Measurements from ENCODE around the gene NKTR. TPM values are rescaled to one million over a fixed set of nuclear protein-coding genes. Genes with fewer than 3 reads are reported as not detected.

NKTR gene
- polyA plus RNA-seq, 1 donor (not counting 4 experiments of a cell fraction or from before 2014, with no cell fraction given): 38.6 TPM

- Histone ChIP-seq H3K9ac (ENCODE audit: control insufficient read depth, extremely low read depth, insufficient read depth, low read length) (no peak overlapping the region), H3K4me1 (ENCODE audit: control insufficient read depth, extremely low read depth, insufficient read depth, low read length) (no peaks in the 10 kb centered on the region), H3K4me3 (ENCODE audit: control insufficient read depth in 2 of 3, extremely low read depth in 1 of 3, insufficient read depth in 2 of 3, low read depth in 1 of 3, low read length in 3 of 3) (no peak overlapping the region), H2AFZ (ENCODE audit: control insufficient read depth, low read length) (no peak overlapping the region), H3K4me2 (ENCODE audit: control insufficient read depth, extremely low read depth, insufficient read depth, low read depth, low read length) (no peak overlapping the region), H3K27ac (ENCODE audit: control insufficient read depth, insufficient read depth, low read length) (no peak overlapping the region), H3K9me3 (ENCODE audit: control insufficient read depth, low read depth, low read length) (no peaks in the 10 kb centered on the region), H3K27me3 (ENCODE audit: control insufficient read depth, extremely low read depth, insufficient read depth, low read length) (no peaks in the 10 kb centered on the region), H4K20me1 (ENCODE audit: control insufficient read depth, extremely low read depth, insufficient read depth, low read length) (no peaks in the 10 kb centered on the region), H3K79me2 (ENCODE audit: control insufficient read depth, insufficient read depth, low read length) (no peaks in the 10 kb centered on the region), H3K36me3 (ENCODE audit: control insufficient read depth in 2 of 2, extremely low read depth in 1 of 2, insufficient read depth in 2 of 2, low read length in 2 of 2) (no peaks in the 10 kb centered on the region), H3K9me1 (ENCODE audit: control insufficient read depth, extremely low read depth, insufficient read depth, low read length) (no peaks in the 10 kb centered on the region)
- FAIRE-seq: no peak
- TF ChIP-seq, protein P1, sequence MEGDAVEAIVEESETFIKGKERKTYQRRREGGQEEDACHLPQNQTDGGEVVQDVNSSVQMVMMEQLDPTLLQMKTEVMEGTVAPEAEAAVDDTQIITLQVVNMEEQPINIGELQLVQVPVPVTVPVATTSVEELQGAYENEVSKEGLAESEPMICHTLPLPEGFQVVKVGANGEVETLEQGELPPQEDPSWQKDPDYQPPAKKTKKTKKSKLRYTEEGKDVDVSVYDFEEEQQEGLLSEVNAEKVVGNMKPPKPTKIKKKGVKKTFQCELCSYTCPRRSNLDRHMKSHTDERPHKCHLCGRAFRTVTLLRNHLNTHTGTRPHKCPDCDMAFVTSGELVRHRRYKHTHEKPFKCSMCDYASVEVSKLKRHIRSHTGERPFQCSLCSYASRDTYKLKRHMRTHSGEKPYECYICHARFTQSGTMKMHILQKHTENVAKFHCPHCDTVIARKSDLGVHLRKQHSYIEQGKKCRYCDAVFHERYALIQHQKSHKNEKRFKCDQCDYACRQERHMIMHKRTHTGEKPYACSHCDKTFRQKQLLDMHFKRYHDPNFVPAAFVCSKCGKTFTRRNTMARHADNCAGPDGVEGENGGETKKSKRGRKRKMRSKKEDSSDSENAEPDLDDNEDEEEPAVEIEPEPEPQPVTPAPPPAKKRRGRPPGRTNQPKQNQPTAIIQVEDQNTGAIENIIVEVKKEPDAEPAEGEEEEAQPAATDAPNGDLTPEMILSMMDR (optimal IDR thresholded peaks at IDR 0.05 in 1 of 3, IDR thresholded peaks at IDR 0.05 in 1 of 3, conservative IDR thresholded peaks at IDR 0.05 in 1 of 3; ENCODE audit: extremely low read depth in 1 of 3, insufficient read depth in 2 of 3, low read length in 3 of 3): no peak
- no peak for TF ChIP-seq EZH2 (IDR thresholded peaks at IDR 0.05; ENCODE audit: low read length)
- no peak for DNase-seq (ENCODE audit: low read depth, low spot score)
- dilution Hi-C loops (cut with MboI; ENCODE audit: extremely low pct_ligation_motif_present, low sequenced_read_pairs): no loop called here
Measured at GRCh38 chr3:42670670-42671069, 70.2 kb downstream of the NKTR start.

- H3K9ac ChIP-seq (ENCODE audit: control insufficient read depth, extremely low read depth, insufficient read depth, low read length): no peak overlapping the region
- no peaks in the 10 kb centered on the region for H3K9me1 ChIP-seq (ENCODE audit: control insufficient read depth, extremely low read depth, insufficient read depth, low read length)
- H3K79me2 ChIP-seq (ENCODE audit: control insufficient read depth, insufficient read depth, low read length): no peaks in the 10 kb centered on the region
- peaks cover 3% of the 10 kb centered on the region for H3K9me3 ChIP-seq (ENCODE audit: control insufficient read depth, low read depth, low read length)
- H3K27me3 ChIP-seq (ENCODE audit: control insufficient read depth, extremely low read depth, insufficient read depth, low read length): no peaks in the 10 kb centered on the region
- H3K4me3 ChIP-seq (ENCODE audit: control insufficient read depth in 2 of 3, extremely low read depth in 1 of 3, insufficient read depth in 2 of 3, low read depth in 1 of 3, low read length in 3 of 3): no peak overlapping the region
- dilution Hi-C loops (cut with MboI; ENCODE audit: extremely low pct_ligation_motif_present, low sequenced_read_pairs): no loop called here
- no peaks in the 10 kb centered on the region for H3K36me3 ChIP-seq (ENCODE audit: control insufficient read depth in 2 of 2, extremely low read depth in 1 of 2, insufficient read depth in 2 of 2, low read length in 2 of 2)
- H3K27ac ChIP-seq (ENCODE audit: control insufficient read depth, insufficient read depth, low read length): no peak overlapping the region
- H3K4me2 ChIP-seq (ENCODE audit: control insufficient read depth, extremely low read depth, insufficient read depth, low read depth, low read length): no peak overlapping the region
- no peak for TF ChIP-seq EZH2 (IDR thresholded peaks at IDR 0.05; ENCODE audit: low read length)
- TF ChIP-seq, protein P1 (optimal IDR thresholded peaks at IDR 0.05 in 1 of 3, IDR thresholded peaks at IDR 0.05 in 1 of 3, conservative IDR thresholded peaks at IDR 0.05 in 1 of 3; ENCODE audit: extremely low read depth in 1 of 3, insufficient read depth in 2 of 3, low read length in 3 of 3): no peak
- H4K20me1 ChIP-seq (ENCODE audit: control insufficient read depth, extremely low read depth, insufficient read depth, low read length): no peaks in the 10 kb centered on the region
- H2AFZ ChIP-seq (ENCODE audit: control insufficient read depth, low read length): no peak overlapping the region
- FAIRE-seq (no peak), DNase-seq (ENCODE audit: low read depth, low spot score) (no peak)
- no peaks in the 10 kb centered on the region for H3K4me1 ChIP-seq (ENCODE audit: control insufficient read depth, extremely low read depth, insufficient read depth, low read length)
Measured at GRCh38 chr3:42672515-42672914, 72.0 kb downstream of the NKTR start.

Data from keratinocyte (primary cell).